ENCODE results near the gene CADM4. TPM values are rescaled to one million over a fixed set of nuclear protein-coding genes. Genes with fewer than 3 reads are reported as not detected.

CADM4 gene
- total RNA-seq, 1 experiment from 2014 or later, result 28.7 TPM

GRCh38 chr19:43664018-43664417, 24.4 kb upstream of the CADM4 start:
- H3K27me3 ChIP-seq (ENCODE audit: insufficient read depth, low read length), result no peaks in the 10 kb centered on the region
- RAD21 ChIA-PET (ENCODE audit: low non-redundant PET in 1 of 2, low total read pairs in 2 of 2, uncharacterized antibody in 2 of 2, unreplicated experiment in 2 of 2), result no interaction called here
- TF ChIP-seq JUND (IDR thresholded peaks at IDR 0.05), result no peak
- TF ChIP-seq EZH2 (IDR thresholded peaks at IDR 0.05), result no peak
- TF ChIP-seq FOSL1 (IDR thresholded peaks at IDR 0.05; ENCODE audit: low read depth), result no peak
- TF ChIP-seq YY1 (IDR thresholded peaks at IDR 0.05; ENCODE audit: extremely low read depth, insufficient replicate concordance, low read depth, low read length), result no peak
- no peak for TF ChIP-seq CEBPB (IDR thresholded peaks at IDR 0.05; ENCODE audit: low read depth)
- H3K9me2 ChIP-seq (ENCODE audit: insufficient read depth), result no peaks in the 10 kb centered on the region
- CTCF ChIA-PET, result no interaction called here
- H3K36me3 ChIP-seq (ENCODE audit: control insufficient read depth in 1 of 2, insufficient read depth in 2 of 2, low read length in 2 of 2), result peaks cover 38 to 55% of the 10 kb centered on the region in 2 experiments
- peaks cover 0 to 4% of the 10 kb centered on the region in 2 experiments; a peak in 1 of 4 replicates for H3K9me3 ChIP-seq (ENCODE audit: control insufficient read depth in 1 of 2, insufficient read depth in 1 of 2, low read depth in 1 of 2, low read length in 2 of 2)
- BruUV-seq (replicated peaks), result no TSS peak
- no peak for DNase-seq (ENCODE audit: low read depth, low spot score)
- ATAC-seq, result no peak
- POLR2A ChIA-PET, result no interaction called here
- H3K79me2 ChIP-seq (ENCODE audit: insufficient read depth, low read length), result peaks cover 38% of the 10 kb centered on the region; the same call in 1 of the 2 replicates
- H3K4me2 ChIP-seq (ENCODE audit: low read length), result no peak overlapping the region
- intact Hi-C loops (cut with micrococcal nuclease), result loop anchor here (10.0 kb wide), 1 partner anchor 129 kb away; the partner anchor contains the start of gene ZNF575
- H3K4me3 ChIP-seq (replicated peaks in 1 of 2; ENCODE audit: low read depth in 1 of 2, low read length in 2 of 2), result no peak overlapping the region
- H3K9ac ChIP-seq (ENCODE audit: low read length), result no peak overlapping the region
- no peaks in the 10 kb centered on the region for H4K20me1 ChIP-seq (ENCODE audit: insufficient read depth)
- H3K4me1 ChIP-seq (ENCODE audit: control insufficient read depth in 1 of 2, insufficient read depth in 2 of 2, low read length in 2 of 2), result peaks cover 5 to 12% of the 10 kb centered on the region in 2 experiments
- no peak overlapping the region for H3K27ac ChIP-seq (ENCODE audit: low read depth, low read length)
- no peak overlapping the region for H2AFZ ChIP-seq (ENCODE audit: low read depth, low read length, poor library complexity, severe bottlenecking)

- ChIA-PET RAD21 (ENCODE audit: low non-redundant PET in 1 of 2, low total read pairs in 2 of 2, uncharacterized antibody in 2 of 2, unreplicated experiment in 2 of 2) (no interaction called here), POLR2A (interaction anchor here (0.7 kb wide), 1 partner anchor 21 kb away, joined by 3 read pairs; no protein-coding TSS in a partner anchor), CTCF (no interaction called here)
- H3K79me2 ChIP-seq (ENCODE audit: insufficient read depth, low read length), result peaks cover 40% of the 10 kb centered on the region; the same call in 1 of the 2 replicates
- H4K20me1 ChIP-seq (ENCODE audit: insufficient read depth), result no peaks in the 10 kb centered on the region
- intact Hi-C loops (cut with micrococcal nuclease), result loop anchor here (10.0 kb wide), 1 partner anchor 128 kb away; the partner anchor contains the start of gene ZNF575
- no peaks in the 10 kb centered on the region for H3K4me1 ChIP-seq (ENCODE audit: control insufficient read depth in 1 of 2, insufficient read depth in 2 of 2, low read length in 2 of 2)
- TF ChIP-seq EGR1 (IDR thresholded peaks at IDR 0.05; ENCODE audit: low read depth) (no peak), POLR2A (IDR thresholded peaks at IDR 0.05; ENCODE audit: borderline replicate concordance, extremely low read depth, insufficient read depth, insufficient read length) (no peak), CTCF (IDR thresholded peaks at IDR 0.05 in 2 of 3, conservative IDR thresholded peaks at IDR 0.05 in 1 of 3; ENCODE audit: borderline replicate concordance in 1 of 3, insufficient read depth in 1 of 3, low read depth in 2 of 3, low read length in 2 of 3) (peak in 2 of 3 experiments; percentile 43 to 45; a peak in 4 of 6 replicates), ATF3 (IDR thresholded peaks at IDR 0.05) (no peak), YY1 (IDR thresholded peaks at IDR 0.05; ENCODE audit: extremely low read depth, insufficient replicate concordance, low read depth, low read length) (no peak)
- no peak overlapping the region for H2AFZ ChIP-seq (ENCODE audit: low read depth, low read length, poor library complexity, severe bottlenecking)
- H3K4me3 ChIP-seq (replicated peaks in 1 of 2; ENCODE audit: low read depth in 1 of 2, low read length in 2 of 2), result no peak overlapping the region
- H3K9me3 ChIP-seq (ENCODE audit: control insufficient read depth in 1 of 2, insufficient read depth in 1 of 2, low read depth in 1 of 2, low read length in 2 of 2), result peaks cover 0 to 11% of the 10 kb centered on the region in 2 experiments; a peak in 1 of 4 replicates
- ATAC-seq (peak; percentile 69), DNase-seq (ENCODE audit: low read depth, low spot score) (no peak)
- no peaks in the 10 kb centered on the region for H3K9me2 ChIP-seq (ENCODE audit: insufficient read depth)
- no peak overlapping the region for H3K4me2 ChIP-seq (ENCODE audit: low read length)
- H3K27ac ChIP-seq (ENCODE audit: low read depth, low read length), result no peak overlapping the region
- no peaks in the 10 kb centered on the region for H3K27me3 ChIP-seq (ENCODE audit: insufficient read depth, low read length)
- no peak overlapping the region for H3K9ac ChIP-seq (ENCODE audit: low read length)
- no TSS peak for BruUV-seq (replicated peaks)
- H3K36me3 ChIP-seq (ENCODE audit: control insufficient read depth in 1 of 2, insufficient read depth in 2 of 2, low read length in 2 of 2), result peaks cover 36 to 67% of the 10 kb centered on the region in 2 experiments
Observed at GRCh38 chr19:43662487-43662886, 22.8 kb upstream of the CADM4 start.
